GM23248 (cell line): ENCODE results near the gene KCNIP3.

Source experiments
- EZH2 ChIP-seq: fragments of 200-600 bp; sonication (generic); IDR thresholded peaks from 2 replicates; pipeline ENCODE4 v1.6.1; 2018; ENCODE audit warnings: antibody characterized with exemption, mild to moderate bottlenecking; ENCODE audit not compliant: insufficient read depth, poor library complexity, severe bottlenecking
- EZH2phosphoT487 ChIP-seq: fragments of 200-600 bp; sonication (generic); IDR thresholded peaks from 2 replicates; pipeline ENCODE4 v1.6.1; 2018; ENCODE audit warnings: antibody characterized with exemption, moderate library complexity, mild to moderate bottlenecking, low read depth; ENCODE audit not compliant: insufficient read depth

DNA sequence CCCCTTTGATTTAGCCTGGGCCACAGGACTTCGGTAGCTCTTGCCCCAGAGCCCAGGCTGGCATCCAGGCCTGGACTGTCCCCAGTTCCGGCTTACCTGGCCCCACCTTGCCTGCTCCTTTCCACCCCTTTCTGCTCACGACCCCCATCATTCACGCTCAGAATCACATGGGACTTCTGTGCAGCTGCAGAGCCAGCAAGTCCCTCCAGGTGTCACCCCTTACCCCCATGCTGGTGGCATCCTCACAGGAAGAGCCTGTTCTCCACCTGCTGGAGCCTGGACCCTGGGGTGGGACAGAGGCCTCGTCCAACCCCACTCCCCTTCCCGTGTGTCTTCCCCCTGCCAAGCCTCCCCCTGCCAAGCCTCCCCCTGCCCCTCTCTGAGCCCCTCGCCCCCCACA, 7.9 kb upstream of the KCNIP3 start:
- TF ChIP-seq EZH2, result no peak
- TF ChIP-seq EZH2phosphoT487, result no peak
